Suprapubic skin (tissue), 4 donors: Measurements from ENCODE around the gene B3GNT9. TPM values are rescaled to one million over a fixed set of nuclear protein-coding genes. Genes with fewer than 3 reads are reported as not detected.

Experiments
- DNase-seq, 2 donors: peaks; one replicate each; pipeline ENCODE4 v3.0.0-alpha.2; 2019; ENCODE audit warnings: low spot score in 2 of 2
- H3K27ac ChIP-seq: fragments of 200-600 bp; sonication (generic); one replicate; pipeline ENCODE4 v1.5.1; 2019
- H3K27me3 ChIP-seq: fragments of 200-600 bp; sonication (generic); one replicate; pipeline ENCODE4 v1.5.1; 2019
- H3K36me3 ChIP-seq: fragments of 200-600 bp; sonication (generic); one replicate; pipeline ENCODE4 v1.5.1; 2019
- H3K4me1 ChIP-seq: fragments of 200-600 bp; sonication (generic); one replicate; pipeline ENCODE4 v1.5.1; 2019
- H3K4me3 ChIP-seq: fragments of 200-600 bp; sonication (generic); one replicate; pipeline ENCODE4 v1.5.1; 2019; ENCODE audit warnings: mild to moderate bottlenecking
- H3K9me3 ChIP-seq: fragments of 200-600 bp; sonication (generic); one replicate; pipeline ENCODE4 v1.5.1; 2019
- EP300 ChIP-seq: sonication (generic); formaldehyde crosslinking; IDR thresholded peaks from one replicate; pipeline ENCODE4 v1.6.1; 2017; ENCODE audit warnings: antibody characterized with exemption
- POLR2A ChIP-seq, 2 donors: fragments of 450-650 bp; IDR thresholded peaks; one replicate each; pipeline ENCODE4 v1.6.1; 2017; ENCODE audit warnings: antibody characterized with exemption in 2 of 2, mild to moderate bottlenecking in 2 of 2, moderate library complexity in 2 of 2
- POLR2AphosphoS5 ChIP-seq, 3 donors: sonication (generic); formaldehyde crosslinking; IDR thresholded peaks; one replicate each; pipeline ENCODE4 v1.6.1; 2017; ENCODE audit warnings: antibody characterized with exemption in 3 of 3
- WGBS: methylation state at CpG from one replicate; pipeline ENCODE4 v1.1.5; 2018; 5-methylcytosine and 5-hydroxymethylcytosine counted together
- total RNA-seq, 4 donors: library from RNA; depleted of rRNA; stranded (reverse); fragments of >200 nt; gene quantifications; one replicate each; pipeline ENCODE4 v1.1.0, GENCODE V29; 2016
- TF ChIP-seq, protein P1 (sequence below), 2 donors: fragments of 200-600 bp in 1 of 2; fragments of 450-650 bp in 1 of 2; sonication (generic) in 1 of 2; IDR thresholded peaks; one replicate each; pipeline ENCODE4 v1.5.1; 2016 to 2019; ENCODE audit warnings: antibody characterized with exemption in 2 of 2, mild to moderate bottlenecking in 1 of 2, moderate library complexity in 1 of 2

B3GNT9 gene
- total RNA-seq, 4 donors from 2014 or later, result 7.5 to 9.7 (median 9.0) TPM

DNA sequence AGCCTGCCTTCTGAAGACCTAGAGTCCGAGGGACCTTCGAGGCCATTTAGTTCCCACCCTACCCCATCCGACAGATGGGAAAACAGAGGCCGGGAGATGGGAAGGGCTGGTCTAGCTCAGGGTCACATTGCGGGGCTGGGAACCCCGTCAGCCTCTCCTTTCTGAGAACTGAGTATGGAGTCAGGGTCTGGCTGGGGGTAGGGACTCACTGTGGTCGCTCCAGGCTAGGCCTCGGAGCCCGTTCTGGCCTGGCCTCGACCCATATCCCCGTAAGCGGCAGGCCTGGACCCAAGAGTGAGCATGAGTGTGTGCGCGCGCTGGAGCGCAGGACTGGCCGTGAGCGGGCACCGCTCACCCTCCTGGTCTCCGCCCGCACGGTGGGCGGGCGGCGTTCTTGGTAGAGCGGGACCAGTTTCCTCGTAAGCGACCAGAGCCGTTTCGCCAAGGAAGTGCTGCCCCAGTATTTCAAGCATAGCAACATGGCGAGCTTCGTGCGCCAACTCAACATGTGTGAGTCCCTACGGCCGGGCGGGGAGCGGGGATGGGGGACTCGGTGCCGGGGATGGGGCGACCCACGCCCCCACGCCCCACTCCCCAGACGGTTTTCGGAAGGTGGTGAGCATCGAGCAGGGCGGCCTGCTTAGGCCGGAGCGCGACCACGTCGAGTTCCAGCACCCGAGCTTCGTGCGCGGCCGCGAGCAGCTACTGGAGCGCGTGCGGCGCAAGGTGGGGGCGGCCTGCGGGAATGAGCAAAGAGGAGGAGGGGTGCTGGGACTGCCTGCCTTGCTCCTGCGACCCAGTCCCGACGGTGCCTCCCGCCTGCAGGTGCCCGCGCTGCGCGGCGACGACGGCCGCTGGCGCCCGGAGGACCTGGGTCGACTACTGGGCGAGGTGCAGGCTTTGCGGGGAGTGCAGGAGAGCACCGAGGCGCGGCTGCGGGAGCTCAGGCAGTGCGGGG, 14.6 kb upstream of the B3GNT9 start:
- Histone ChIP-seq H3K27ac (no peak overlapping the region), H3K4me3 (peak overlapping the region; percentile 44), H3K9me3 (no peaks in the 10 kb centered on the region), H3K4me1 (peaks cover 73% of the 10 kb centered on the region), H3K27me3 (no peaks in the 10 kb centered on the region), H3K36me3 (peaks cover 15% of the 10 kb centered on the region)
- DNase-seq, result no peak
- TF ChIP-seq POLR2AphosphoS5 (IDR thresholded peaks at IDR 0.05) (no peak), POLR2A (IDR thresholded peaks at IDR 0.05) (no peak), EP300 (no peak)
- TF ChIP-seq, protein P1, sequence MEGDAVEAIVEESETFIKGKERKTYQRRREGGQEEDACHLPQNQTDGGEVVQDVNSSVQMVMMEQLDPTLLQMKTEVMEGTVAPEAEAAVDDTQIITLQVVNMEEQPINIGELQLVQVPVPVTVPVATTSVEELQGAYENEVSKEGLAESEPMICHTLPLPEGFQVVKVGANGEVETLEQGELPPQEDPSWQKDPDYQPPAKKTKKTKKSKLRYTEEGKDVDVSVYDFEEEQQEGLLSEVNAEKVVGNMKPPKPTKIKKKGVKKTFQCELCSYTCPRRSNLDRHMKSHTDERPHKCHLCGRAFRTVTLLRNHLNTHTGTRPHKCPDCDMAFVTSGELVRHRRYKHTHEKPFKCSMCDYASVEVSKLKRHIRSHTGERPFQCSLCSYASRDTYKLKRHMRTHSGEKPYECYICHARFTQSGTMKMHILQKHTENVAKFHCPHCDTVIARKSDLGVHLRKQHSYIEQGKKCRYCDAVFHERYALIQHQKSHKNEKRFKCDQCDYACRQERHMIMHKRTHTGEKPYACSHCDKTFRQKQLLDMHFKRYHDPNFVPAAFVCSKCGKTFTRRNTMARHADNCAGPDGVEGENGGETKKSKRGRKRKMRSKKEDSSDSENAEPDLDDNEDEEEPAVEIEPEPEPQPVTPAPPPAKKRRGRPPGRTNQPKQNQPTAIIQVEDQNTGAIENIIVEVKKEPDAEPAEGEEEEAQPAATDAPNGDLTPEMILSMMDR (IDR thresholded peaks at IDR 0.05), result no peak
- WGBS, result 43% methylated on average over 17 of the region's 85 CpGs

DNA sequence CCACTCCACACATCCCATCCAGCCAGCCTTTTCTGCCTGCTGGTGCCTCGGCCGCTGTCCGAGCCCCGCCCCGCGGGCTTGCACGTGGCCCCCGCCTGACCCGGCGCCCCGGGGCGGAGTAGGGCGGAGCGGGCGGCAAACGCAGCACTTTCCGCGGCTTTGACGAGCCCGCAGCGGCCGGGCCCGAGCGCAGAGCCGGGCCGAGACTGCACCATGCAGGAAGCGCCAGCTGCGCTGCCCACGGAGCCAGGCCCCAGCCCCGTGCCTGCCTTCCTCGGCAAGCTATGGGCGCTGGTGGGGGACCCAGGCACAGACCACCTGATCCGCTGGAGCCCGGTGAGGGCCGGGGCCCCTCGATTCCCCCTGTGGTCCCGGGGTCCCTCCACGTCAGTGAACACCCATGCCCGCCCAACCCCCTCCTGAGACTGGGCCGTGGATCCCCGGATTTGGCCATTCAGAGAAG, 13.8 kb upstream of the B3GNT9 start, which contains the start of gene HSF4:
TSS of gene HSF4 (plus strand) at position 147 of the 463 bp plus-strand sequence. CDS start at position 214, 67 bp downstream.
- Histone ChIP-seq H3K27me3 (no peaks in the 10 kb centered on the region), H3K4me1 (peaks cover 70% of the 10 kb centered on the region), H3K27ac (peak within 1 kb of the TSS; percentile 46), H3K36me3 (peaks cover 15% of the 10 kb centered on the region), H3K4me3 (peak within 1 kb of the TSS; percentile 44), H3K9me3 (no peaks in the 10 kb centered on the region)
- TF ChIP-seq EP300 (no peak), POLR2A (IDR thresholded peaks at IDR 0.05) (peak in 1 of 2 donors; percentile 33)
- WGBS, result no CpG with 5 or more reads among the region's 41 CpGs
- DNase-seq, result no peak

DNA sequence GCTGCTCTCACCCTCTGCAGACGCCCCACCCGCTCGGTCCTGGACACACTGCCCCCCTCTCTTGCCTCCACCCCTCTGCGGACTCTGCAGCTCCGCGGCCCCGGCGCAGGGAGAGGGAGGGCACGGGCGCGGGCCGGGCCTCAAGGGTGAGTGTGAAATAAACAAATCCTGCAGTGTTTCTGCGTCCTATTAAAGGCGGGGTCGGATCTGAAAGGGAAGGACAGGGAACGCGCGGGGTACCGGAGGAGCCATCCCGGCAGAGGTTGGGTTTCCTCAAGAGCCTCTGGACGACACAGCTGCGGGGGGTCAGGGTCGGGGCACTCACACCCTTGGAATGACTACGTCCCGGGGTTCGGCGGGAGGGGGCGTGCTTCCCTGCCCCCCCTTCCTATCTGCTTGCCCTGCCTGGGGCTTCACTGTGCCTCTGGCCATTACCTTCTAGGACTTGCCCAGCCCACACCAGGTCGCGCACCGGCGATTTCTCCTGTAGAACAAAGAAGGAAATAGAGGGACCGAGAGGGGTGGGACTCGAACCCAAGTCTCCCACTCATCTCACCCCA, 13.3 kb upstream of the B3GNT9 start:
- no peak for DNase-seq
- peak overlapping the region; percentile 44 for H3K4me3 ChIP-seq
- 2% methylated on average over 24 of the region's 34 CpGs for WGBS
- H3K9me3 ChIP-seq, result no peaks in the 10 kb centered on the region
- TF ChIP-seq EP300 (no peak), POLR2AphosphoS5 (IDR thresholded peaks at IDR 0.05) (no peak)
- TF ChIP-seq, protein P1 (IDR thresholded peaks at IDR 0.05), result no peak
- peaks cover 67% of the 10 kb centered on the region for H3K4me1 ChIP-seq
- H3K27me3 ChIP-seq, result no peaks in the 10 kb centered on the region
- peaks cover 15% of the 10 kb centered on the region for H3K36me3 ChIP-seq
- H3K27ac ChIP-seq, result peak overlapping the region; percentile 46

DNA sequence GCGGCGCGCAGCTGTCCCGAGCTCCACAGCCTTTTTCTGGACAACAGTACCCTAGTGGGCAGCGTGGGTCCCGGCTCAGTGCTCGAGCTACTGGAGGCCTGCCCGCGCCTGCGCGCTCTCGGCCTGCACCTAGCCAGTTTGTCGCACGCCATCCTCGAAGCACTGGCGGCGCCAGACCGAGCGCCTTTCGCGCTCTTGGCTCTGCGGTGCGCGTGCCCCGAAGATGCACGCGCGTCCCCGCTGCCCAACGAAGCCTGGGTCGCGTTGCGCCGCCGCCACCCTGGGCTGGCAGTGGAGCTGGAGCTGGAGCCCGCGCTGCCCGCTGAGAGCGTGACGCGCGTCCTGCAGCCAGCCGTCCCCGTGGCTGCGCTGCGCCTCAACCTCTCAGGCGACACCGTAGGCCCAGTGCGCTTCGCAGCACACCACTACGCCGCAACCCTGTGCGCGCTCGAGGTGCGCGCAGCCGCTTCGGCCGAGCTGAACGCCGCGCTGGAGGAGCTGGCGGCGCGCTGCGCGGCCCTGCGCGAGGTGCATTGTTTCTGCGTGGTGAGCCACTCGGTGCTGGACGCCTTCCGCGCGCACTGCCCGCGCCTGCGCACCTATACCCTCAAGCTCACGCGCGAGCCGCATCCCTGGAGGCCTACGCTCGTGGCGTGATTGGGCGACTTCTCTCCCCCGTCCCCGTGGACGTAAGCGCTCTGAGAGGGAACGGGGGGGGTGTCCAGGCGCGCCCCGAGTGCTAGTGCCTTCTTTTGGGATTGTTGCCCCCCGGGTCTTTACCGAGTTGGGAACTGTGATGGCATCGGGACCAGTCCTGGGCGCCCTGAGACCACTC, 12.6 kb upstream of the B3GNT9 start:
- no peak for DNase-seq
- Histone ChIP-seq H3K4me1 (peaks cover 70% of the 10 kb centered on the region), H3K4me3 (peak overlapping the region; percentile 44), H3K9me3 (no peaks in the 10 kb centered on the region), H3K27ac (peak overlapping the region; percentile 46), H3K36me3 (peaks cover 15% of the 10 kb centered on the region), H3K27me3 (no peaks in the 10 kb centered on the region)
- 11% methylated on average over 88 of the region's 99 CpGs for WGBS
- TF ChIP-seq EP300 (no peak), POLR2A (IDR thresholded peaks at IDR 0.05) (no peak), POLR2AphosphoS5 (IDR thresholded peaks at IDR 0.05) (no peak)
- TF ChIP-seq, protein P1 (IDR thresholded peaks at IDR 0.05), result no peak

DNA sequence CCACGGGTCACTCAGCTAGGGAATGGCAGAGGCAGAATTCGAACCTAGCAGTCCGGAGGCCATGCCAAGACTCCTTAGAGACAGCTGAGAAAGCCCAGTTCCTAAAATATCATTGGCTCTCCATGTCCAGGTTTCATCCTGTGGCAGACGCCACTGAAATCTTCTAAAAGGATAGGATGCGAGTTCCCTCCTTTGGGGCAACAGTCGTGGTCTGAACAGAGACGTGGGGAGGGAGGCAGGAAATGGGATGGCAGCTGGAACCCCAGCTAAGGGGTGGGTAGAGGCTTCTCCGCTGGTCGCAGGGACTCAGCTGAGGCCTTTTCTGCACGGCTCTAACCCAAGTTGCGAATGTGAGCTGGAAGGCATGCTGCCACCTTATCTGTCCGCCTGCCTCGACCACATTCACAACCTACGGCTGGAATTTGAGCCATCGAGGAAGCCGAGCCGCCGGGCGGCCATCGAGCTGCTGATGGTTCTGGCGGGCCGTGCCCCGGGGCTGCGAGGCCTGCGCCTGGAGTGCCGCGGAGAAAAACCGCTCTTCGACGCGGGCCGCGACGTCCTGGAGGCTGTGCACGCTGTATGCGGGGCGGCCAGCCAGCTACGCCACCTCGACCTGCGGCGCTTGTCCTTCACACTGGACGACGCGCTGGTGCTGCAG, 11.8 kb upstream of the B3GNT9 start:
- DNase-seq, result no peak
- Histone ChIP-seq H3K27me3 (no peaks in the 10 kb centered on the region), H3K27ac (peak overlapping the region; percentile 46), H3K9me3 (no peaks in the 10 kb centered on the region), H3K4me1 (peaks cover 75% of the 10 kb centered on the region), H3K36me3 (peaks cover 15% of the 10 kb centered on the region), H3K4me3 (peak overlapping the region; percentile 44)
- TF ChIP-seq POLR2AphosphoS5 (IDR thresholded peaks at IDR 0.05), result no peak
- TF ChIP-seq POLR2A (IDR thresholded peaks at IDR 0.05), result no peak
- TF ChIP-seq, protein P1 (IDR thresholded peaks at IDR 0.05), result no peak
- TF ChIP-seq EP300, result no peak
- 49% methylated on average over 27 of the region's 44 CpGs for WGBS
